GM19328 (cell line): Measurements from ENCODE around the gene ASCC2.
"Not testable (repeated sequence)": the region's sequence is repeated elsewhere in the genome, so short reads cannot be mapped to it uniquely, and the experiment has no call there.

Source experiments
- ATAC-seq: cut with Tn5 transposase; IDR thresholded peaks from one replicate; pipeline ENCODE4 v1.9.1; 2021; ENCODE audit warnings: mild to moderate bottlenecking, moderate library complexity; ENCODE audit not compliant: unreplicated experiment

ASCC2 gene

DNA sequence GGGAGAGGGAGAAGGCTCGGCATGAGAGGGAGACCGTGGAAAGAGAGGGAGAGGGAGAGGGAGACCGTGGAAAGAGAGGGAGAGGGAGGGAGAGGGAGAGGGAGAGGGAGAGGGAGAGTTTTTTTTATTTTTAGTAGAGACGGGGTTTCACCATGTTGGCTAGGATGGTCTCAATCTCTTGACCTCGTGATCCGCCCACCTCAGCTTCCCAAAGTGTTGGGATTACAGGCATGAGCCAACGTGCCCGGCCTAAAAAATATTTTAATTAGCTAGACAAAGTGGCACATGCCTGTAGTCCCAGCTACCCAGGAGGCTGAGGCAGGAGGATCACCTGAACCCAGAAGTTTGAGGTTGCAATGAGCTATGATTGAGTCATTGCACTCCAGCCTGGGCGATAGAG, 21.0 kb upstream of the ASCC2 start:
- not testable (repeated sequence) for ATAC-seq

DNA sequence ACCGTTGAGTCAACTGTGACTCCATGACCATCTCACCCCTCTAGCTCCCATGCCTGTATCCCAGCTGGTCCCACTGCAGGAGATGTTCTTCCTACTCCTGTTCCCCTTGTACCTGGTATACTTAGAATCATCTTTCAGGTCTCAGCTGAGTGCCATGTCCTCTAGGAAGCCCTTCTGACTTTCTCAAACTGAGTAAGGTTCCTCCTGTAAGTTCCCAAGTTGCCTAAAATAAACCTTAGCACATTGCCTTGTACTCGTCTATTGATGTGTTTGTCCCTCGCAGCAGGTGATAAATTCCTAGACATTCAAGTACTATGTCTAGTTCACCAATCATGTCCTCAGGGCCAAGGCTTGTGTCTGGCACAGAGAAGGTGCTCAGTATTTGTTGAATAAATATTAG, 18.4 kb upstream of the ASCC2 start:
- no peak for ATAC-seq

GRCh38 chr22:29855611-29856181, 17.6 kb upstream of the ASCC2 start:
- no peak for ATAC-seq

DNA sequence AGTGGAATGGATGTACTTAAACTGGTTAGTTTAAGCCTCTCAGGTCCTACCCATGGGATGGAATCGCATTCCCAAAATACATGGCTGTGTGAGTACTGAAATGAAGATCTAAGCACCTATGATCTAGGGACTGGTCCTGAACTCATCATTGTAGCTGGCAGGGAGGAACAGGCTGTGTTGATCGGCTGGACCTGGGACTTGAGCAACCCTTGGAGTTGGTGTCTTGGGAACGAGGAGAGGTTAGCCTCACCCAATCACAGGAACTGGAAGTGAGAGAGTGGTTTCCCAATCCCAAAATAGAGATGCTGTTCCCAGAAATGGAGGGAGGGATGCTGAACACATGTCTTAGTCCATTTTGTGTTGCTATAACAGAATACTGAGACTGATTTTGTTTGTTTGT, 16.4 kb upstream of the ASCC2 start:
- ATAC-seq = no peak

DNA sequence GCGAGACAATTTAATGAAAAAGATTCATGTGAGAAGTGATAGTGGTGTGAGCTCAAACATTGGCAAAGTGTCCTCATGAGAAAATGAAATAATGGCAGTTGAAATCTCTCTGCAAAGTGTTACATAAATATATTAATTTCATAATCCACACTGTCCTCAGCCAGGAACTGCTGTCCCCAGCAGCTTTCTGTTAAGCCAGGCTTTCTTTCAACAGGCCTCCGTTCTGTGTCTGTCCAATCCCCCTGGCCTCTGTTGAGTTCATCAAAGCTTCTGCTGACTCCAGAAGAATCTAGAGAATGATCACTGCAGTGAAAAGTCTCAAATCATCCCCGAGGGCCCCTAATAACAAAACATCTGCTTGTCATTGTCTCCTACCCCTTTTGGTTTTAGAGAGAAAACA, 10.0 kb upstream of the ASCC2 start:
- no peak for ATAC-seq

DNA sequence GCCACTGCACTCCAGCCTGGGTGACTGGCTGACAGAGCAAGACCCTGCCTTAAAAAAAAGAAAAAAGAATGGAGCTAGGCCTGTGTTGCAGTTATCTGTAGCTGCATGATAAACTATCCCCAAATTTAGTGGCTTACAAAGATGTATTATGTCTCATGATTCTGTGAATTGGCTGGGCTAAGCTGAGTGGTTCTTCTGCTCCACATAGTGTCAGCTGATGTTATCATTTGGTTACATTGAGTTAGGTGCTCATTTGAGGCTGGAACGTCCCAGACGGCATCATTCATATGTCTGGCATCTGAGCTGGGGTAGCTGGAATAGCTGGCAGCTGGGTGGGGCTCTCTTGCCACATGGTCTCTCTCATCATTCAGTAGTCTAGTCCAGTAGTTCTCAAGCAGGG, 8.2 kb upstream of the ASCC2 start:
- ATAC-seq = no peak

DNA sequence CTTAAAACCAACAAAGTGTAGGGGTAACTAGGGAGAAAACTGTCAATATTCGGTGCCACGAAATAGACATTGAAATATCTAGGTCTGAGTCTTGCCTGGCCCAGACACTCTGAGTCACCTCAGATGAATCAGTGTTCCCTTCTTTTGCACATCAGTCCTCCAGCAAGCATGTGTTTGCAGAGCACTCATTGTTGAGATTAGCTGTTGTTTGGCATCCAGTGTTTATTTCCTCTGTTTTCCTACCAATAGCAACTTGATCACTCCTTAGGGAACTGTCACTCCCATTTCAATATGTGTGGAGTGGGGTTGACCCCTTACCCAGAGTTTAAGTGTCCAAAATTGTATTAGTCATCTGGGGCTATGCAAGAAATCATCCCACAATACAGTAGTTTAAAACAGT, 4.7 kb upstream of the ASCC2 start:
- no peak for ATAC-seq

DNA sequence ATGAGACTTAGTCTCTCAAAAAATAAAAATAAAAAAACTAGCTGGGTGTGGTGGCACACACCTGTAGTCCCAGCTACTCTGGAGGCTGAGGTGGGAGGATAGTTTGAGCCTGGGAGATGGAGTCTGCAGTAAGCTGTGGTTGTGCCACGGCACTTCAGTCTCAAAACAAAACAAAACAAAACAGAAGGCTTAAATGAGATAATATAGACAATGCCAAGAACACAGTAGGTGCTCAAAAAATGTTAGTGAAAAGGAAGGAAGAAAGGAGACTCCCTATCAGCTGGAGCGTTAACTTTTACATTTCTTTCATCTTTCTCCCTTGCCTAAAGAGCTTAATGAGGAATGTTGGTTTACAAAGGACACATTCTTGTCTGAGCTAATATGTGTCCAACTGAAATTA, 4.1 kb upstream of the ASCC2 start:
- ATAC-seq = no peak

DNA sequence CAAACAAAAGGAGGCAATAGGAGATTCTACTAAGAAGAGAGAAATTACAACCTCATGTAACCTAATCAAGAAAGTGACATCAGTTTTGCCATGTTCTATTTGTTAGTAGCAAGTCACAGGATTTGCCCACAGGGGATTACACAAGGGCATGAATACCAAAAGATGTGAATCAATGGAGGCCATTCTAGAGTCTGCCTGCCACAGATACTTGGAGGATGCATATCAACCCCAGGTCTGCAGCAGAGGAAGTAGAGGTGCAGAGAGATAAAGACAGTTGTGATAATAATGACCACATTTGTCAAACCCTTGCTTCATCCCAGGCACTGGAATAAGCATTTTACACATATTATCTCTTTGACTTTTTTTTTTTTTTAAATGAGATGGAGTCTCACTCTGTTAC, 2.4 kb upstream of the ASCC2 start:
- ATAC-seq = no peak

- no peak for ATAC-seq
These were observed 965 bp upstream of the ASCC2 start for GRCh38 chr22:29839039-29839438.

GRCh38 chr22:29838599-29838956, 504 bp upstream of the ASCC2 start:
- ATAC-seq = no peak

DNA sequence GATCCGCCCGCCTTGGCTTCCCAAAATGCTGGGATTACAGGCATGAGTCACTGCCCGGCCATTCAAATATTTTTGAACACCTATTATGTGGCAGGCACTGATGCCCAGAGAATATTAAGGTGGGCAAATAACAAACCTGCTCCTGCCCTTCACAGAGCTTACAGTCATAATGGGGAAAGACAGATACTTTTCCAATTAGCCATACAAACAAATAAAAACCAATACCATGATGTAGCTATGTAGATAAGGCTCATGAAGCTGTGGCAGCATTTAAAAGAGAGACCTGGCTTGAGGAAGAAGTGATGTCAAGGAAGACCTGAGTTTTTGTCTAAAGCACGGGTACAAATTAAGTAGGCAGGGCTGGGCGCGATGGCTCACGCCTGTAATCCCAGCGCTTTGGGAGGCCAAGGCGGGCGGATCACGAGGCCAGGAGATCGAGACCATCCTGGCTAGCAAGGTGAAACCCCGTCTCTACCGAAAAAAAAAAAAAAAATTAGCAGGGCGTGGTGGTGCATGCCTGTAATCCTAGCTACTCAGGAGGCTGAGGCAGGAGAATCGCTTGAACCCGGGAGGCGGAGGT, 1.2 kb downstream of the ASCC2 start:
- ATAC-seq = not testable (repeated sequence)

GRCh38 chr22:29834046-29834445, 4.0 kb downstream of the ASCC2 start:
- no peak for ATAC-seq

- ATAC-seq = no peak
These were observed 4.6 kb downstream of the ASCC2 start for GRCh38 chr22:29833392-29833965.

DNA sequence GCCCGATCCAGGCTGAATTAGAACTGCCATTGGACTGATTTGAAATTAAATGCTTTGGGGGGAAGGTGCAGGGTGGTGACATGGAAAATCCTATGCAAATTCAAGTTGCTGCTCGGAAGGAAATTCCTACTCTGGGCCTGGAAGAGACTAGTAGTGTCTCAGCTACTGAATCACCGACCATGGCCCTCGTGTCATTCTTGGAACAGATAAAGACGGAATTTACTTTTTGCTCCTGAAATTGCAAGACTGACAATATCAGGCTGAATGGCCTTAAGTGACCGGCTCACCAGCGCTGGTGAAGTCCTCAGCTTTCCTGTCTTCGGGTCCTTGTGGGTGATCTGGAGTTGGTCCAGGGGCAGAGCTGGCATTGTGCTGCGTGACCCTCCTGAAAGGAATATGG, 6.1 kb downstream of the ASCC2 start:
- no peak for ATAC-seq

DNA sequence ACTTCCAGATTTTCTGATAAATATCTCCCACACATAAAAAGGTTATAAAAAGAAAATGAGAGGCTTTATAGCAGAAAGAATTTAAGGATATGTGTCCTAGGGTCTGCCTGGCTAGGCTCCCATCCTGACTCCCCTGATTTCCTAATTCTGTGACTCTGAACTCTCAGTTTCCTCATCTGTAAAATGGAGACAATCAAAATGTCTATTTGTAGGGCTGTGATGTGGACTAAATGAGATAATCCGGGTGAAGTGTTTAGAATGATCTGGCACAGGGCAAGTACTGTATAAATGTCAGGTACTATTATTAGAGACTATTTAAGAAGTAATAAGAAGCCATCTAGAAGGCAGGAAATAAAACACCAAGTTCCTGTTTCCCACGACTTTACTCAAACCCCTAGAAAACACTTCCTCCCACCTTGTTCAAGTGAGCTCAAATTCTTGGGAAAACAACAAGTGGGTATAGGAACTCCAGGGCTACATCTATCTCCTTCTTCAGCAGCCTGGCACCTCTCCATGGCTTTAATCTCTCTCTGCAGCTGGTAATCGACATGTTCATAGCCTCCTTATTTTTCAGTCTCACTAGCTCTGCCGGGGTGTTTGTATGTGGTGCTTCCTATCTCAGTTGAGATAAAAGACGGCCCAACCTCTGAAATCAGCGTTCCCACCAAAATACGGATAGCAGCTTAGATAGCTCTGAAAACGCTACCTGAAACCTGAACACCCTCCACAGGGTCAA, 6.7 kb downstream of the ASCC2 start:
- ATAC-seq = no peak

- ATAC-seq = no peak
These were observed 7.5 kb downstream of the ASCC2 start for GRCh38 chr22:29830585-29830984.

DNA sequence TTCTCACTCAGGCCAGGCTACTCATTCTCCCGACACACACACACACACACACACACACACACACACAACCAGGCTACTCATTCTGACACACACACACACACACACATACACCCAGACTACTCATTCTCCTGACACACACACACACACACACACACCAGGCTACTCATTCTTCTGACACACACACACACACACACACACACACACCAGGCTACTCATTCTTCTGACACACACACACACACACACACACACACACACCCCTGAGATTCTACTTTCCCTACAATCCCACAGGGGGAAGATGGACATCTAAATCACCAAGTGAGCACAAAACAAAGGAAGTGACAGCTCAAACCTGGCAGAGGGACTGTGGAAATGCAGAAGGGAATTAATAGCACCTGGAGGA, 10.3 kb downstream of the ASCC2 start:
- not testable (repeated sequence) for ATAC-seq

DNA sequence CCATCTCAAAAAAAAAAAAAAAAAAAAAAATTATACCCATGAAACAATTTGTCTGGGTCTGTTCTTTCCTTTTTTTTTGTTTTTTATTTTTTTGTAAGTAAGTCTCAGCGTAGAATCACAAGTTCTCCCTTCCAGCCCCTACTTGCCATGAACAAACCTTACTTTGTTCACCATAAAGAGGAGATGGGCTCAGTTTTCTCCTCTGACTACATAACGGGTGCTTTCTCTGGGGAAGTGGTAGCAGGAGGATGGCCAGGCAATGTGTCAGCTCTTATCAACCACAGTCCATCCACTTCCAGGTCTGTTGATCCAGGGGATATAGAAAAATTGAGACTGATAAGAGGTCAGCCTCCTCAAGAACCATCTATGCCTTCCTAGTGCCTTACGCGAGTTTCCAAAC, 11.0 kb downstream of the ASCC2 start:
- ATAC-seq = no peak

DNA sequence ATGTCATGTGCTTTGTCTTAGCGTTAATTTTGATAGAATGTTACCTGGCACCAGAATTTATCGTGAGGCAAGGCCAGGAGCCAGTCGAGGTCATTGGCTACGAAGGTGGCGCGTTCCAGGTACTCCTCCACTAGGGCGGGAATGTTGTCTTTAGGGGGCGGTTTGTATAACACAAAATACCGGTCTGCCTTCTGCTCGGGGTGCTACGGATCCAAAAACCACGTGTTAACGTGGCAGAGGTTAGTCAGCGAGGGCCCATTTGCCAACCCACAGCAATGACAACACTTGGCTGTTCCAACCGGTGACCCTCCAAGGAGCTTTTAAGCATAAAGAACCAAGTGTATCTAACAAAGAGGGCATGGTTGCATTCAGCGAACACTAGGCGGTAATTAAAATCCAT, 12.5 kb downstream of the ASCC2 start:
- no peak for ATAC-seq

DNA sequence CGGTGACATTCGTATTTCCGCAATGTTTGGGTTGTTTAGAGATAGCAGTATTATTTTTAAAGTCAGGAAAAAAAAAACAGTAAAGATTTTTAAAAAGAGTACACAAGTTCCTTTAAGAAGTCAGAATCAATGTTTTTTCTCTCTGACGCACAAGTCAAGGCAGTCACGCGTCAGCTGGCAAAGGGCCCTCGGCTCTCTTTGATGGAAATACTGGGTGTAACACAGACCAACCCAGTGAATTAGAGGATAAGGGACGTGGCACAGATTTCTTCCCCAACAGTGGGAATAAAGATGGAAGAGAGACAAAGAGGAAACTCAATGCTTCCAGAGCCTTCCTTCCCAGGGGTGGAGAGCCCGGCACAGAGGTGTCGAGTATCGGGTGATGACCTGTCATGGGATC, 13.4 kb downstream of the ASCC2 start:
- ATAC-seq = no peak

GRCh38 chr22:29821291-29822016, 16.6 kb downstream of the ASCC2 start:
- no peak for ATAC-seq
